DMS153 (cell line): ENCODE results near the gene CTIF.

Experiments
- DNase-seq: peaks from one replicate; lab custom pipeline; 2025; lab: John Stamatoyannopoulos, UW

The CTIF gene

DNA sequence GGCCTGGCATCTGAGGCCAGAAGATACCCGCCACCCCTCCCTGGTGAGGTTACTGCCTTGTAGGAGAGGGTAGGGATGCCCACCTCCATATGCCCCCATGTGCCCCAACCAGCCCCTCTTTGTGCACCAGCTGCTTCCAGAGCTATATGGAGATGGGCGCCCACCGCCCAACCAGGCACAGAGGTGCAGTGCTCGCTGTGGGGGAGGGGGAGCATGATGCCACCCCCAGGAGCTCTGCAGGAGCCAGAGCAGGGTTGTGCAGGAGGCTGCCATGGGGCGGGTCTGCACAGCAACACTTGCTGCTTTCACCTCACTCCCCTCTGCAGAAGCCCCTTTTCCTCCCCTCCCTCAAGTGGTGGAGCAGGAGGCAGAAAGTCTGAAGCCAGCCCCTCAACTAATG lies 237.3 kb downstream of the CTIF start:
- no peak for DNase-seq

DNA sequence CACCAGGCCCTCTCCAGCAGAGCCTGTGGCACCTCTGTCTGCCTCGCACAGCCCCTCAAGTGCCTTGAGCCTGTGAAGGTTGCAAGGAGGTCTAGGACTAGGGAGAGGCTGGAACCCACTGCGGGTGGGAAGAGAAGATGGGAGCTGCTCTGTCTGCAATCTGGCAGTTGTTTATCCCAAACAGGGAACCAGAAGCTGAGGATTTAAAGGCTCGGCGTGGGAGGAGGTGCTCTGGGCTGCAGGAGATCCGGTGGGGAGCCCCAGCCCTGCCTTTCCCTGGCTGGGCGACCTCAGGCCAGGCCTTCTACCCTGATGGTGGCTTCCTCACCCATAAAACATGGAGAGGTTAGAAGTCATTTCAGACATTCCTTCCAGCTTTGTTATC lies 237.8 kb downstream of the CTIF start:
- DNase-seq, result no peak

DNA sequence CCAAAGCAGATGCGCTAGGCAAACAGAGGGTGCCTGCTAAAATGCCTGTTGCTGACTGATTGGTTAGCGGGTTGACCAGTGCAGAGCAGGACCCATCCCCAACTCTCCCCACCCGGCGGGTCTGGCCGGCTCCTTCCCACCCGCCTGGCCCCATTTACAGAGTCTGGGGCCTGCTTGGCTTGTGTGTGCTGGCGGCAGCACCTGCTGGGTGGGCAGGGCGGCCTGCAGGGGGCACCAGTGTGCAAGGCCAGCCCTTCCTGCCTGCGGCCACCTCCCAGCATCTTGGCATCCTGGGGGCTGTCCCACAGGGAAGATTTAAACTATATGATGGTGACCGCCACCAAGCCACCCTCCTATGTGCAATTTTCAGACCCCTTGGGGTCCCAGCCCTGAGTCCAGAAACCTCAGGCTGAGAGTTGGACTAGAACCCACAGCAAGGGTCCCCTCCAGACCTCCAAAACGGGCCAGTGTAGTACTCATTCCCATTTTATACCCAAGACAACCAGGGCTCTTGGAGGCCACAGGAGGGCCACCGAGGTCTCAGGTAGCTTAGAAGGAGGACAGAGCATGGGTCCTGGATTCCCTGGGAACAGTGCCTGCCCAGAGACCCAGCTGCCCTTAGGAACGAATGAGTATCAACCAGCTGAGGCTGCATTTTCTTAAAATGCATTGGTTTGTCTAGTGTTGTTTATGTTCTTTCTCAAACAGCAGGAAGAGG lies 238.4 kb downstream of the CTIF start:
- DNase-seq, result peak; percentile 21

DNA sequence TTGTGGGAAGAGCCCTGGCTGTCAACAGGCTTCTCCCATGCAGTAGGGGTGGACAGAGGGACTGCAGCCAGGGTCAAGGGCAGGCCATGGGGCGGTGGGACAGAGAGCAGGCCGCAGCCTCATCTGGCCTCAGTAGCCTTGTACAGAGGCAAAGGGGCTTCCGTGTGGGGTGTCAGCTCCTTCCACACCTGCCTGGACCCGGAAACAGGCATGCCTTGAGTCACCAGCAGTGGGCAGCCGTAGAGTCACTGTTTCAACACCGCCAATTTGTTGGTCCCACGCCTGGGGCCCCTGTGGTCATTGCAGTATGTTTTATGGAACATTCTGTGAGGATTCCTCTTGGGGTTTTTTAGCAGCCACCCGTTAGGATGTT lies 238.9 kb downstream of the CTIF start:
- DNase-seq, result no peak

DNA sequence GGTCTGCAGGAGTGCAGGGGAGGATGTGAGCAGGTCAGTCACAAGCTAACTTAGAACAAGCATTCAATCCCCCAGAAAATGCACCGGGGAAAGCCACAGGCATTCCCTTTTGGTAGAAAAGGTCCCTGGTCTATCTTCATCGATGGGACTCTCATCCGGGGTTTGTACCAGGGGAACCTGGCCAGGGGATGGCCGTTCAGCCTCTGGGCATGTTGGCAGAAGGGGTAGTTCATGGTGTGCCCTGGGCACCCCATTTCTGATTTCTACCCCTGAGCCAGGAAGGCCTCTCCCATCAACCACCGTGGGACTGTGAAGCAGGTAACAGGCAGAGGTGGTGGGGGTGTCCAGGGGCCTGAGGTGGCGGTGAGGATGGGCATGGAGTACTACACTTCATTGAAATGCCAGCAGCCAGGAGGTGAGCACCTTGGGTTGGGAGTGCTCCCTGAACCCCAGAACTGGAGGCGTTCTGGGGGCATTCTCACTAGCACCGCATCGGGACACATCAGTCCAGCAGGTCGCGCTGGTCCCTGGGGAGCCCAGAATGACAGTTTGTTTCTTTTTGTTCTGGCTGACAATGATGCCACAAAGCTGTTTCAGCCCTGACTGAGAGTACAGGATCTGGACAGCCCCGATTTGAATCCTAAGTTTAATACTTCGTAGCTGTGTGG lies 239.6 kb downstream of the CTIF start:
- DNase-seq, result no peak

DNA sequence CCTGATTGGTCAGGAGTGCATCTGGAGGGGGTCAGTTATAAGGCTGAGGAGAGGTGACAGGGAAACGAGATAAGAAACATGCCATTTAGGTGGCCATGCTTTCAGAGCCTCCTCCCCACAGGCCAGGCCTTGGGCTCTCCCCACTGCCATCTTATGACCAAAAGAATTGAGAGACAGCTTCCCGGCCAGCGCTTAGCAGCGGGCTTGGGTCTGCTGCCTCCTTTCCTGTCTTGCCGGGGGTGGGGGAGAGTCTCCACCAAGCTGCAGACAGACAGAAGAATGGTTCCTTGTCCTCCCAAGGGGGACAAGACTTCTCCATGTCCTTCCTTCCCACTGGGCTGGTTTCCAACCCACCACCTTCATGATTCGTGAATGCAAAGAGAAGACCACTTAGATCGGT lies 240.6 kb downstream of the CTIF start:
- DNase-seq, result no peak

DNA sequence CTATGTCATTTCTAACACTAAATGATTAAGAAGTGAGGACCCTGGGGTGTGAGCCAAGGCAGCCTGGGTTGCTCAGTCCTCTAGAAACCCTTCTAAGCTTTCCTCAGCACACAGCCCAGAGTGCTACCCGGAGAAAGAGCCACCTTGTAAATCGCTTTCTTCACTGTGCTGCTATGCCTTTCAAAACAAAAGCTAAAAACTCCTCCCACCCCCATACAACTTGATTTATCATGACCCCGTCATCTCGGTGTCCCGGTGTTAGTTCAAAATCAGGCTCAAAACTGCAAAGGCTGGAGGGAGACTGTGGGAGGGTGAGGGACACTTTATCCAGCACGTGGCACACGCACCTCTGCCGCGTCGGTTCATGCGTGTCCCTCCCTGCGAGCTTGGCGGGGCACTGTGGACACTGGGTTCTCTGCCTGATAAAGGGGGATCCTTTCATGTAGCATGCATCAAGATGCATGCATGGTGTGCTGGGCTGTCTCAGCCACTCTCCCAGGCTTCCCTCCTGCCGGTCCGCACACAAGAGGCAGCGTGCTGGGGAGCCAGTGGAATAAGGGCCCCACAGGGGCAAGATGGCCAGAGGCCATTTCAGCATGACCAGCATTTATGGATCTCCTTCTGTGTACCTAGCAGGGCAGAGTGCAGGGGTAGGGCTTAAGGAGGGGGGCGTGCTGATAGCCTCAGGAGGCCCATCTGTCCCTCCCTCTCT lies 241.5 kb downstream of the CTIF start:
- DNase-seq, result no peak

DNA sequence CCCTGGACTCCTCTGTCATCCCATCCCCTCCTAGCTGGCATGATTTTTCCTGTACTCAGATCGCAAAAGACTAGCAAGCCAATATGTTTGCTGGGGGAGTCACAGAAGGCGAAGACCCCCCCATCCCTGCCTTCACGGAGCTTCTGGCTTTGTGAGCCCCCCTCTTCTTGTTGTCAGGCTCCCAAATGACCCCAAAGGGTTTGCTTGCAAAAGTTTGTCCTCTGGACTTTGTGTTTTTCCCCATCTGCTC lies 242.0 kb downstream of the CTIF start:
- DNase-seq, result no peak

DNA sequence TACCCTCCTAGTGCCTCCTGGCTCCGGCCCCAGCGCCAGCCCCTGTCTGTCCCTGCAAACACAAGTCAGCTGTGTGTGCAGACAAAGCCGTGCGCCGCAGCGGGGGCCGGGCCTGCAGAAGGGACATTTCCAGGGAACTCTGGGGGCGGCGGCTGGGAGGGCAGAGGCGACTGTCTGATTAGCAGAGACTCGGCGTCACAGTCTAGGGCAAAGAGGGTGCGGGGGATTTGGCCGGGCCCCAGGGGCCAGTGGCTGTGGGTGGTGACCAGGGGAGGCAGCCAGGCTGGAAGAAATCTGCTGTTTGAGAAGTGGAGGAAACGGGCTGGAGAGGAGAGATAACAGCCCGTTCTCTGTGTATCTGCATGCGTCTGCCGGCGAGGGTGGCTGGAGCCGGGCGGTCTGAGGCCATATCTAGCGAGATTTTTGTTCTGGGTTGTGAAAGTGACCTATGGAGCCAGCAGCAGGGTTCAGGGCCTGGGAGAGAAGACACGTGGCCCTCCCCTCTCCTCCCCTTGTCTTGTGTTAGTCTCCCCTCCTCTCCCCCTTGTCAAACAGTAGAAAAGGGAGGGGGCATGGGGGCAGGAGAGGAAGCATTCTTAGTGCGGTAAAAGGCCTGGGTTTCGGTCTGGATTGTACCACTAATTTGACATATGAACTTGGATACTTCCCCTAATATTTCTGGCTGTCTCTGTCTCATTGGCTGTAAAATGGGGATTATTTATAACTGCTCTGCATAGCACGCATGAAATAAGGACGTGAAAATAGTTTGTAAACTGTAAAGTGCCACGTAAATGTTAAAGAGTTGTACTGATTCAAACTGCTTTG lies 242.5 kb downstream of the CTIF start:
- no peak for DNase-seq

DNA sequence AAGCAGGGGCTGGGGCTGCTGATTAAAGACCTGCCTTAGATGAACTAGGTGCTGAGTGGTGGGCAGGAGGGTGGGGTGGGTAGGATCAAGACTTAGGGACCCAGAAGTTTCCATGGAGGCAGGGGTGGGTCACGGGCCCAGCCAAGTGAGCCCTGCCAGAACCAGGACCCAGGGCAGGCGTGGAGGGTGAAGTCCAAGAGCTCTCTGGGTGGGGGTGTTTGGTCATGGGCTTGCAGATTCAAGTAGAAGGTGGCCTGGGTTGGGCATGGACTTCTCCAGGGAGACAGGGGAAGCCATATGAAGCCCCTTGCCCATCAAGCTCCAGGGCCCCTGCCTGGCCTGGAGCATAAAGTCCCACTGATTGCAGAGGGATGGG lies 243.1 kb downstream of the CTIF start:
- DNase-seq, result no peak

DNA sequence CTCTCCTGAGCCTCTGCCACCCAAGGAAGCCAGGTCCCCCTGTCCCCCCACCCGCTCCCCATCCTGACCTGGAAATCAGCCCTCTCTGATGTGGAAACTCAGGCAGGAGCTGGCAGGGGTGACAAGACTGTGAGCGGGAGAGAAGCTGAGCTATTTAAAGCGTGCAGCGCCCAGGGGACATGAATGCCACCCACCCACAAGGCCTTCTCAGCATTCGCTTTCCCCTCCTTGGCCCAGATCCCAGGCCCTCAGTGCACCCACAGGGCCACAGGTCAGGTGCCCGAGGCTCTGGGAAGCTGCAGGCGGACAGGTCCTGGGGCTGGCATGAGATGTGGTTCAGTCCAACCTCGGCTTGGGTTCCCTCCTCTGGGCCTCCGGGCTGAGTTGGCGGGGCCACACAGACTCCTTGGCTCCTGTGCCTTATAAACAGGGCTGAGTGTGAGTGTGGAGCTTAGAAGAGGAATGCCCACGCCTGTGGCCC lies 243.6 kb downstream of the CTIF start:
- no peak for DNase-seq

DNA sequence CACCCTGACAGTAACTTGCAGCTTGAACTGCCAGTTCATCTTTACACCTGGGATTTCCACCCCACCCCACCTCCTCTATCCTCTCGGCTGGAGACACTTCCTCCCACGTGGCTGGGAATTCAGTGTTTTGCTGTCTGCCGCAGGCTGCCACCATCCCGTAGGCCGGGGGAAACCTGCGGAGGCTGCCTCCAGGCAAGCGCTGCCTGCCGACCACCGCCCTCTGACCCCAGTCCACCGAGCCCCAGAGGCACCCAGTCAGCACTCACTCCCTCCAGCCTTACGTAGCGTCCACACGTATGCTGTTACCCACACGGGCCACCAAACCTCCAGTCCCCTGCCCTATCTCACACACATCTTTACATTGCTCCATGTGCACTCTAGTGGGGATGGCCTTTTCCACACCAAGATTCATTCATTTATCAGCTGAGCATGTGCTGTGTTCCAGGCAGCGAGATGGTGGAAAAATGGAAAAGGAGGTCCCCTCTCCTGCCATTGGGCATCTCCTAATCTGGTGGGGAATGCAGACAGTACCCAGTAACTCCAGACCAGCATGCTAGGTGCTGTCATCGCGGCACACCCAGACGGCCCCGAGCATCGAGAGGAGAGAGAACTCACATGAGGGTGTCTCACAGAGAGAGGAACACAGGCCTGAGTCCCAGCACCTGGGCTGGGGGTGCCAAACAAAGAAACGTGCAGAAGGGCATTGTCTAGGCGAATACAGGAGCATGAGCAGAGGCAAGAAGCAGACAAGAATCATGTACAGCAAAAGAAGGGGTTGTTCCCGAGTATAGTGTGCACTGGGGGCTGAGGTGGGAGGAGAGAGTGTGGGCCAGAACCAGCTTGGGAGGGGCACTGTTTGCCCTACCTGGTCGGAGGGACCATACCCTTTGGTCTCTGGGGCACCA lies 245.0 kb downstream of the CTIF start:
- DNase-seq, result no peak

DNA sequence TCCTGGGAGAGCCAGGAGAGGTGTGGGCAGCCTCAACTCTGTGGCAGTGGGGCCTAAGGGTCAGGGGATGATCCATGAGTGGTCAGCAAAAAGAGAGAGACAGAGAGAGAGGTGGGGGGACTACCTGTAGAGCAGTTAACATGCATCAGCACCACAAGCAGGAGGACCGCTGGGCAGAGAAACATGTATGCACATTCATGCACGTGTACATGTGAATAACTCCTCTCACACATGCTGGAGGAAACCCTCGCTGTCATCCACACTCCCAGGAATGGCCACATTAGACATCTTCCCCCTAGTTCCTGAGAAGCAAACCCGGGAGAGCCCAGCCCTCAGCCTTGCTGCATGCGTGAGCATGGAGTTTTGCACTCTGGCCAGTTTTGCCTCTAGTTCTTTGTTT lies 245.8 kb downstream of the CTIF start:
- DNase-seq, result no peak

DNA sequence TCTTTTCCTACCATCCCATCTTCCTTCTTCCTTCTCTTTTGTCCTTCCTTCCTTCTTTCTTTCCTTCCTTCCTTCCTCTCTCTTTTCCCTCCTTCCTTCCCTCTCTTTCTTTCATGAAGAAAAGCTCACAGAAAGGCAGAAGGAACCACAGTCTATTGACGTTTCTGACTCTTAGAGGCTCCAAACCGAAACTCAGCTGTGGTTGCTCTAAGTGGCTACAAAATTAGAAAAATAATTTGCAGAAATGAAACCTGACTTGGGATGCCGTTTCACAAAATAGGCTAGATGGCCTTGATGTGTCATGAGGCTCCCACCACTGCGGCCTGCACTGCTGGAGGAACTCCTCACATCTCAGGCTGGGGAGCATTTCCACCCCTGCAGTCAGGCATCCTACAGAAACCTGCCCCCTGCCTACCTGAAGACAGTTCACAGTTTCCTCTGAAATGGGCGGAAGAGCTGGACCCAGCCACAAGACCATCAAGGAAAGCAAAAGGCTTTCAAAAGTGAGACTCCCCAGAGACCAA lies 246.3 kb downstream of the CTIF start:
- DNase-seq, result no peak

DNA sequence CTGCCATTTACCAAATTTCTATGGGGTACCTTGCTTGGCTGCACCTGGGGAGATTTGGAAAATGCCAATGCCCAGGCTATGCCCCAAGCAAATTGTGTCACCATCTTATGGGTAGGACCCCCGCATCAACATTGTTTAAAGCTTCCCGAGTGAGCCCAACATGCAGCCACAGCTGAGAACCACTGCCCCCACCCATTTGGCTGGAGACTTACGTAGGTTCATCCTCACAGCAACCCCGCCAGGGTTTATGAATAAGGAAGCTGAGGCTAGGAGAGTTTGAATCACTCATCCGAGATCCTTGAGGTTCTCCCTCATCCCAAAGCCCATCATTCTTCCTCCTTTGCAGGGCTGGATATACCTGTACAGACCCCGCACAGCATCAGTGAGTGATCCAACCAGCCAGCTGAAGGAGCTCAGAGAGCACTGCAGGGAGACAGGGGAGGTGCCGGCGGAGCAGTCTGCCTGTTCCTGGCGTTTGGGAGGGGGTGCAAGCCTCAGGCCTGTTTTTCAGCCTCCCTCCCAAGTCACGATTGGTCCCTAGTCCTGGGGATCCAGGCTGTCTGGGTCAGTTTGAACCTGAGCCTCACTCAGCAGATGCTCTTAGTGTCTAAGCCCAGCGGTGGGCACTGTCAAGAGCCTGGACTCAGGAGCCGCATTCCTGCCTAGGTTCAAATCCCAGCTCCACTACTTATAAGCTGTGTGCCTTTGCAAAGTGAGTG lies 247.1 kb downstream of the CTIF start:
- no peak for DNase-seq

DNA sequence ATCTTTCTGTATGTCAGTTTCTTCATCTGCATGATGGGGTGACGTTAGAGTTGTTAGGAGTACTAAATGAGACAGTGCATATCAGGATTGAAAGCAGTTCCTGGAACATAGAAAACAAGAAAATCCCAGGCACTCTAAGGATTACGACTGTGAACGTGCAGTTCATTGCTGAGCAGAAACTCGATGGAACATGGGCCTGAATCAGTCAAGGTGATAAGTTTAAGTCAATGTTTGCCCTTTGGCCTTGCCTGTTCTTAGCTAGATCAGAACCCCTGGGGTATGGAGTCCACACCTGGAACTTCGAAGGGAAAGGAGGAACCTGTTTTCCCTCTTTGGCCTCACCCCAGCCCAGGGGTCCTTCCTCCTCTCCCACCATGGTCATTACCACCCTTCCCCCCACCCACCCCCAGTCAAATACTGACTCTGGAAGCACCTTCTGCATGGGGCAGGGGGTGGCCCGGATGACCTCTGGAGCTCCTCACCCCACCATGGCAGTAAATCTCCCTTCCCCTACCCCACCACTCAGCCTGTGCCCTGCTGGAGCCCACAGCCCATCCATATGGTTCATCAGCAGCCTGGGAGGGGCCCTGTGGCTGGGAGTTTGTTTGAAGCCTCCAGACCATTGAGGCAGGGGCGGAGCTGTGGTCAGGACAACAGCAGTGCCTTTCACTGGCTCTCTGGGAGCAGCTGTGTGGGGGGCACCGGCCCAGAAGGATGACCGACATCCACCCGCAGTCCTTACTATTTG lies 247.8 kb downstream of the CTIF start:
- no peak for DNase-seq

DNA sequence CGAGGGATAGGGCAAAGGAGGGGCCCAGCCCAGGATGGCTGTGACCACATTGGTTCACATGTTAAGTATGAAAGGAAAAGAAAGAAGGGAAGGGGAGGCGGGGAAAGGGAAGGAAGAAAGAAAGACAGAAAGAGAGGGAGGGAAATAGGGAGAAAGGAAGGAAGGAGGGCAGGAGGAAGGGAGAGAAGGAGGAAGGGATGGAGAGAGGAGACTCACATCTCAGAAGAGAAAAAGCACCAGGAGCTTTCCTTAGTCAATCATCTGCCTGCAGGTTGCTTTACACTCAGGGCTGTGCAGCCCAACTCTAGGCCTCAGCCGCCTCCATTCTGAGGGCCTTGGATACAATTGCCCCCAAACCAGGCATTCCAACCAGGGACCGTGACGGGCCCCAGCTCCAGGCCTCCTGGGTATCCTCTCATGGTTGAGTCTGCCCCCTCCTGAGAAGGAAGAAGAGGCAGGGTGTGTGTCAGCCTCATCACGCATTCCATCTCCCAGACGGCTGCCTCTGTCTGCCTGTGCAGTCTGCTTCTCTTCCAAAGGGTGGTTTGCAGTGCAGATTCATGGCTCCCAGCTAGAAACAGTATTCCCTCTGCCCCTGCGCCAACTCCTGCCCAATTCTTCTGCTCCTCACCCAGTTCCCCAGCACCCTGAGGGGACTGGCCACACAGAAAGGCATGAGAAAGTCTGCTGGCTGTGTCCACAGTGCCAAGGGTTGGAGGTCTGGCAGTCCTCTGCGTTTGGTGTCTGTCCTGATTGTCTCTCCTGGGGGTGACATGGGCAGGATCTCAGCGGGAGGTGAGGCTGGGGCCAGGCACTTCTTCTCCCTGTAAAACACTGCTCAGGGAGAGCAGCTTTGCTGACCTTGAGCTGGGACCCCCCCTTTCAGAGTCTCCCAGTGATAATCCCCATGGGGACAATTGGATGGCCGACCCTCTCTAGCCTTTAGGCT lies 248.6 kb downstream of the CTIF start:
- no peak for DNase-seq

DNA sequence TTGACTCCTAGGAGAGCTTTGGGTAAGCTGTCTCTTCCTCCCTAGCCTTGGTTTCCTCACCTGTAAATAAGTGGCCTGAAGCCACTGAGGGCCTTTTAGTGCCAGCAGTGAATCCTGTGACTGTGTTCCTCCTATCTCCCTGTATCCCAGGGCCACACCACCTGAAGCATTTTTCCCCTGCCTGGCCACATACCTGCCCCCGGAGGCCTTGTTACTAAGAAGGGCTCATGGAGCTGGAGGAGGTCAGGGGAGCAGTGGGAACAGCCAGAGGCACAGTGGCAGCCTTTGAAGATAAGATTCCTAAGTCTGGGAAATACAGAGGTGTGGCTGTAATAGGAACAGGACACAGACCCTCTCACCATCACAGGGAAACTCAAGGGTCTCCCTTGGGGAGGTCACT lies 249.5 kb downstream of the CTIF start:
- no peak for DNase-seq

DNA sequence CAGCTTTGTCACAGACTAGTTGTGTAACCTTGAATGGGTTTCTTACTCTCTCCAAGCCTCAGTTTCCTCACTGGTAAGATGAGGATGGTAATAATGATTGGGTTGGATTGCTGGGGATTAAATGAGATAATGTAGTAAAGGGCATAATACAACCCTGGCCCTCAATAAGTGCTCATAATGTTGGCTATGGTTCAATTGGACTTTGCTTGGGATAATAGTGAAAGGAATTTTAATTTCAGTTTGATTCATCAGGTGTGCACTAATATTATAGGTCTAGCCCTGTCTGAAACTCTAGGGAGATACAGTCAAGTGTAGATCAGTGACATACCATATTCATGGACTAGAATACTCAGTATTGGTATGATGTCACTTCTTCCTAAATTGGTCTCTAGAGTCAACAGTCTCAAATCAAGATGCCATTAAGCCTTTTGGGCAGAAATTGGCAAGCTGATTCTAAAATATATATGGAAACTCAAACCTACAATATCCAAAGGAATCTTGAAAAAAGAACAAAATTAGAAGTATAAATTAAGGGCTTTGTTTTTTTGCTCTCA lies 250.5 kb downstream of the CTIF start:
- DNase-seq, result no peak
